Right ventricle myocardium superior (tissue), 1 donor: ENCODE results near the gene CENPU. TPM values are rescaled to one million over a fixed set of nuclear protein-coding genes. Genes with fewer than 3 reads are reported as not detected.

Experiments
- ATAC-seq: fragments of 200-7000 bp; cut with Tn5 transposase; one replicate; pipeline ENCODE4 v1.9.1; 2020; ENCODE audit warnings: mild to moderate bottlenecking; ENCODE audit not compliant: poor library complexity
- DNase-seq: peaks from one replicate; pipeline ENCODE4 v3.0.0-alpha.2; 2020
- intact Hi-C: fragments of 100-400 bp; cut with DNase I; formaldehyde crosslinking; loops from one replicate; pipeline ENCODE4 v1.11.2; 2022
- total RNA-seq: library from RNA; stranded (reverse); fragmentation: NEBNext Ultra II Directional; extraction: Animal tissue kit (Norgen Biotek cat#: 25700); gene quantifications from one replicate; pipeline ENCODE4 v1.2.1, GENCODE V29; 2021
- donor health status: DM: no; HTN: yes; CAD: no; lungs with severe emphysema.

The CENPU gene
- total RNA-seq, 1 donor from 2014 or later: 1.7 TPM

DNA sequence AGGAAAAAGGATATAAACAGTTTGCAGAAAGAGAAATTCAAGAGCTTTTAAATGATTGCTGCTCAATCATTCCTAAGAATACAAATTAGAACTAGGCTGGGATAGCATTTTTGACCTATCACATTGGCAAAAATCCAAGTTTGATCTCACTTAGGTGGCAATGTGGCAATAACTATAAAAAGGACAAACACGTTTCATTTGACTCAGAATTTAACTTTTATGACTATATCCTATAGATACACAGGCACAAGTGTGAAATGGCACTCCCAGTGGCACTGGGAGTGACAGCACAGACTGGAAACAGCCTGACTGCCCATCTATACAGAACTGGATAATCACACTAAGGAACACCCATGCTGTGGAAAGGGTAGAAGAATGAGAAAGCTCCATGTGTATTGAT is 11.1 kb downstream of the CENPU start:
- DNase-seq: no peak
- ATAC-seq: no peak
- intact Hi-C loops: no loop called here

- DNase-seq (no peak), ATAC-seq (no peak)
- intact Hi-C loops: no loop called here
Observed at GRCh38 chr4:184721254-184721653, 12.6 kb downstream of the CENPU start.

DNA sequence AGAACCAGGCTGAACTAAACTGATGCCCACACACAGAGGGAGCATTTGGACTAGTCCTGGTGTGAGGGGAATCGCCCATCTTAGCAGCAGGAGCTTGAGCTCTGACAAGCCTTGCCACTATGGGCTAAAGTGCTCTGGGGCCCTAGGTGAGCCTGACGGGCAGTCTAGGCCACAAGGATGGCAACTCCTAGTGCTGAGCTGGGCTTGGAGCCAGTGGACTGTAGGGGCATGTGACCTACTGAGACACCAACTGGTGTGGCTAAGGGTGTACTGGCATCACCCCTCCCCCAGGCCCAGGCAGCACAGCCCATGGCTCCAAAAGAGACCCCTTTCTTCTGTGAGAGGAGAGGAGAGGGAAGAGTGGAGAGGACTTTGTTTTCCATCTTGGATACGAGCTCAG is 14.5 kb downstream of the CENPU start:
- intact Hi-C loops: no loop called here
- no peak for ATAC-seq
- no peak for DNase-seq

GRCh38 chr4:184715526-184715925 is 18.4 kb downstream of the CENPU start:
- DNase-seq: no peak

DNA sequence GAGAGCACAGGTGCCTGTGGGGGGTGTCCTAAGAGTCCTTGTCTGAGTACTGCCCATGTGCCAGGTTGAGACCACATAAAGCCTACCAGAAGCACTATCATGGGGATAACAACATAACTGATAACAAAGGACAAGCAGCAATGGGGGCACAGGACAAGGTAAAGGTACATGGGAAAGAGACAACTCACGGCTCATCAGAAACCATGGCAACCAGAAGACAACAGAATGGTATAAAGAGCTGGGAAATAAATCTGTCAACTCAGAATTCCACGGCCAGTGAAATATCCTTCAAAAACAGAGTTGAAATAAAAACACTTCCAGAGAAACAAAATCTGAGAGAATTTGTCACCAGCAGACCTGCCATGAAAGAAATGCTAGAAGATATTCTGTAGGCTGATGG is 20.0 kb downstream of the CENPU start:
- DNase-seq (no peak), ATAC-seq (no peak)
- intact Hi-C loops: no loop called here

More at GRCh38 chr4:184715526-184715925, 18.4 kb downstream of the CENPU start:
- intact Hi-C loops: no loop called here
- ATAC-seq: no peak

DNA sequence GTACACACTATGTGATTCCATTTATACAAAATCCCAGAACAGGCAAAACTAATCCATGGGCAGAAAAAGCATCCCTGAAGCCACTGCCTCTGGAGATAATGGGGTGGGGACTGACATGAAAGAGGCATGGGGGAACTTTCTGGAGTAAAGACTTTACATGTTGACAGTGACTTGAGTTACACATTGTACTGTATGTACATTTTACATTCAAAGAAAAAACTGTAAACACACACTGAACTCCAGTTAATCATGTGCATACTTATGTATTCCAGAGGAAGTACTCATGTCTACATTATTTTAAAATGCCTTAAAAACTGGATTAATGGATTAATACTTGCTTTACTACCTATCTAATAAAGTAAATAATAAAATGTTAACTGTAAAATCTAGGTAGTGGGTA is 21.6 kb downstream of the CENPU start:
- ATAC-seq (no peak), DNase-seq (no peak)
- intact Hi-C loops: no loop called here

DNA sequence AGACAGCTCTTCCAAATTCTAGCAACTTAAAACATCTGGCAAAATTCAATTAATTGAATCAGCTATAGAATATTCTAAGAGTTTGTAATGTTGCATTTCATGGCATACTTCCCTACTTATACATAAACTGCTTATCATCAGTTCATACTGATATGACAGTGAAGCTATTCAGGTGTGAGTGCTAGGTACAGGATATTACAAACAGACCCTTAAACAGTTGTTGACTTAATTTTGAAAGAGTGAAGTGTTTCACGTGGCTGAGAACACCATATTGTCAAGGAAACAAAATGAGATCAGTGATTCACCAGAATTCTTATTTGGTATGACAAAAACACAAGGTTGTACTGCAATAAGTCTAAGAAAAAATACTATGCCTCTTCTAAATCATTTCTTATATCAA is 27.4 kb downstream of the CENPU start:
- no peak for DNase-seq
- no peak for ATAC-seq
- intact Hi-C loops: no loop called here

- intact Hi-C loops: no loop called here
- no peak for DNase-seq
- no peak for ATAC-seq
Observed at GRCh38 chr4:184705692-184706091, 28.2 kb downstream of the CENPU start.

- no peak for ATAC-seq
- DNase-seq: no peak
- intact Hi-C loops: no loop called here
Observed at GRCh38 chr4:184702114-184702513, 31.8 kb downstream of the CENPU start.

DNA sequence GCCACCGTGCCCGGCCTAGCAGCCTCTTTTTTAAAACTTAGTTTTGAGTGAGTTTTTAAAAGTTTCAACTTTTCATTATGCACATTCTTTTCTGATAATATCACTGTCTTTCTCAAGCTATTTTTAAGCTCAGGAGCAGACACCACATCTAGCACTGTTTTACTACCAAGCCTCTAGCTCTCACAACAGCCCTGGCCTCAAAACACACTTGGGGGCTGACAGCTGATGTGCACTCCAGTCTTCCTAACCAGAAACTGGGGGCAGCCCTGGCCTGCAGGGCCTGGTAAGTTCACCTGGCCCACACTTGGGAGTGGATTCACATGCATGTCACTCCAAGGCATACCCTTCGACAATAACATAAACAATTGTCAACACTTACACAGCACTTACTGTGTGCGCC is 34.0 kb downstream of the CENPU start:
- DNase-seq: no peak

GRCh38 chr4:184697956-184698355 is 35.9 kb downstream of the CENPU start:
- ATAC-seq (no peak), DNase-seq (no peak)
- intact Hi-C loops: no loop called here

More for the DNA sequence above, 34.0 kb downstream of the CENPU start:
- no peak for ATAC-seq
- intact Hi-C loops: no loop called here

GRCh38 chr4:184695178-184695896 is 38.6 kb downstream of the CENPU start:
- intact Hi-C loops: no loop called here
- DNase-seq: no peak
- peak; percentile 85 for ATAC-seq

DNA sequence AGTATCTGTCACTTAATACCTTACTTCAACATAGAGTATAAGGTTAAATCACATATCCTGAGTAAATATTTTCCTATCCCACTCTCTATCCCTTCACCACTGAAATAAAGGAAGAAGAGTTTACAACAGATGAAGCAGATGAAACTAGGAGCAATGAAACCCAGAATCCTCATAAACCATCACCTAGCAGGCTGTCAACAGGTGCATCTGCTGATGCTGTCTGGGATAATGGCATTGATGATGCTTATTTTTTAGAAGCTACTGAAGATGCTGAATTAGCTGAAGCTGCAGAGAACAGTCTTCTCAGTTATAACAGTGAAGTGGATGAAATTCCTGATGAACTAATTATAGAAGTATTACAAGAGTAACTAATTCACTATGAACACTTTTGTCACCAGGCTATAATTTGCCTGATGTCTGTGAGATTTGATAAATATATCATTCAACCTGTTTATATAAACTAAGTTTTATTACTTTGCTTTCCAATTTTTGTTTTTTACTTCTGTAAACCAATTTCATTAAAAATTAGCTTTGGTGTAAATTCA is 39.4 kb downstream of the CENPU start:
- intact Hi-C loops: no loop called here
- no peak for DNase-seq
- peak; percentile 56 for ATAC-seq

DNA sequence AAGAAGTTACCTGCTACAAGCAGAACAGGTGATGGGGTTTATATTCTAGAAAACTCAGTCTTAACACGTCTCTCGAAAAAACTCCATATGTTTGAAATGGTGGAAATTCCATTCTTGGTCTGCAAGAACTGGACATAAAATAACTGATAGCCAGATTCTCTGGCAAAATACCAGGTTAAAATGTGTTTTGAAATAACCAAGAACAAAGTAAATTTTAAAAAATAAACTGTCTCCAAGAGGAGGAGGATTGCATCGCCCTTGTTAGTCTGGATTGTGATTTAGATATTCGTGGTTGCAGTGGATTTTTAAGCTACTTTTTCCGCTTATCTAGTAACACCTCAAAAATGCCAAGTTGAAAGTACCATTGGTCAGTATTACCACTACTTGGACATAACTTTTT is 40.8 kb downstream of the CENPU start:
- no peak for ATAC-seq
- no peak for DNase-seq
- intact Hi-C loops: no loop called here

DNA sequence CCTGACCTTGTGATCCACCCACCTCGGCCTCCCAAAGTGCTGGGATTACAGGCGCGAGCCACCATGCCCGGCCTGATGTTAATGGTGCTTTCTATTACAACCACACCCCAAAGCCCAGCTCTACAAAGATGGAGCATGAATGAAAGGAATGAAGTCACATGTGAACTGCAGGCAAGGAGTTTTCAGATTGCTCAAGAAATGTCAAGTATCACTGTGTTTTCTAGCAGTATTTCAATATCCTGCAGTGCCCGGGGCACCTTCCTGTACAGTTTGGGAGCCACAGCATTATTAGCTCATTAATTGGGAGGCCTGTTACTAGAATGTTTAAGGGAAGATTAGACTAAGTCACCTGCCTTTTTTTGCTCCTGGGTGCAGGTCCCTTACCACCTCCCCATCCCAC is 44.2 kb downstream of the CENPU start:
- ATAC-seq (no peak), DNase-seq (no peak)
- intact Hi-C loops: no loop called here

DNA sequence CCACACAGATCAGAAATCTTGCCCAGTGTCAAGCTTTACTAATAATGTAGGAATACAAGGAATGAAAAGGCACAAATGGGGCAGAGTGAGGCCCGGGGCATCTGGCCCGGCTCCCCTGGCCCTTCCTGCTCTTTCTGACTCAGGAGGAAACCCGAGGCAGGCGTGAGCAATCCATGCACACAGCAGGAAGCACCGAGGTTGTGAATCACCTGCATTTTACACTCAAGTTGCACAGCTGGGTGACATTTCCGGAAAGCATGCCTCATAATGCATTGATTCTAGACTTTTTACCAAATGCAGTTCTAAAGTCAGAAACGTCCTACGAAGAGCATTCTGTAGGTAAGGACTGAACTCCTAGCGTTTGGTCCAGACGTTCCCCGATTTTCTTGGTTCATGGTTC is 45.4 kb downstream of the CENPU start:
- DNase-seq (no peak), ATAC-seq (no peak)
- intact Hi-C loops: no loop called here

DNA sequence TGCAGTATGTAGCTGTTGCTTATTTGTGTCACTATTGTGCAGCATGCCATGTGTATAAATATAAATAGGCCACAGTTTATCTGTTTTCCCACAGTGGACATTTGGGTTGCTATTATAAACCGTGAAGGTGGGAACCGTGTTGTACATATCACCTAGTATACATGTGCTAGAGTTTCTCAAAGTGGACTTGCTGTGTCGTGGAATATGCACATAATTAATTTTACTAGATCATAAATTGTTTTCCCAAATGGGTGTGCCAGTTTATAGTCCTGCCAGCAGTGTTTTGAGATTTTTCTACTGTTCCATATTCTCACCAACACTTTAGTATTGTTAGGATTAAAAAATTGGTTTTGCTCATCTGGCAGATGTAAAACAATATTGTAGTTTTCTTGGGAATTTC is 45.9 kb downstream of the CENPU start:
- intact Hi-C loops: no loop called here
- DNase-seq (no peak), ATAC-seq (no peak)

DNA sequence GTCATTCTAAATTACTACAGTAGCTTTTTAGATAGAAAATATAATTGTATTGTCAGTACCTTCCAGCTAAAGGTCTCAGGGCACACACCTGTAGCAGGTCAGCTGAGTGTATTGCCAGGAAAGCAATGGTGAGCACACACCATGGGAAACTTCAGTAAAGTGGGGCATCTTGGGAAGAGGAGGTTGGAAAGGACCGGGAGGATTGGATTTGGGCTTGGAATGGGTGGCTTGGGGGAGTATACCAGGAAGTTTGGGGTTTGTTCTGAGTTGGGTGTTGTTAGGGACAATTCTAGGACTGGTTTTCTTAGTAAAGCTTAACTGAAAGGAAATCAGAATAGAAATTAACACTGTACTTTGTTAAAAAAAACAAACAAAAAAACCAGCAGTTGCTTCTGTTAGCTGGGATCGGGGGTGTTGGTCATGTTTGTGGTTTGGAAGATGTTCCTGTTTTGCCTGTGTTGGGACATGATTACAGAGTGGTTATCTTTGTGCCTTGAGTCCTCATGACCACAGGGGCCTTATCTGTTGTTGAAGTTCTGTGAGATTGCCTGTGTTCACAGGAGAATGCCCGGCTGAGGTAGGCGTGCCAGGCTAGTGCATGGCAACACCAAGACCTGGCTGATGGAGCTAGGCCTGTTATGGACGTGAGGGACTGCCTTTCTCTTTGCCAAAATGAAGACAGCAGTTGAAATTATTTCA is 49.3 kb downstream of the CENPU start:
- ATAC-seq: peak; percentile 55
- intact Hi-C loops: no loop called here
- DNase-seq: peak; percentile 46

DNA sequence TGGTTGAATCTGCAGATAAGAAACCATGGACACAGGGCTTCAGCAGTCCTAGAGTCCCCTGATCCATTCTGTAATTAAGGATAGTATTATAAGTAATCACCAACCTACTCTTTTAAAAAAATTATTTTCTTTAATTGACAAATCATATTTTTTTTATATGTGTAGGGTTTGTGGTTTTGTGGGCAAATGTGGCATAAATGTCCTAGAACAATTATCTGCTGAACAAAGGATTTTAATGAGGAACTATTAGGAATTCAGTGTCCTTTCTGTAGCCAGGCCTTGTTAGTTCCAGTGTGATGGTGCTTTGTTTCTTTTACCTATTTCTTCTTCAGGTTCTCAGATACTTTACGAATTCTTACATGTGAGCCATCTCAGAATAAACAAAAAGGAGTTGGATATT is 52.0 kb downstream of the CENPU start:
- intact Hi-C loops: no loop called here
- DNase-seq: no peak
- ATAC-seq: no peak

GRCh38 chr4:184680698-184681097 is 53.2 kb downstream of the CENPU start:
- ATAC-seq (no peak), DNase-seq (no peak)

More at GRCh38 chr4:184680698-184681097, 53.2 kb downstream of the CENPU start:
- intact Hi-C loops: no loop called here
